GM18951 (cell line): ENCODE measurements around the gene ENG.
A peak's percentile ranks its signal among the peaks of the same experiment; 100 is the strongest.

Source experiments
- POLR2A ChIP-seq: IDR thresholded peaks from 4 replicates; pipeline ENCODE4 v1.6.1; 2011; ENCODE audit warnings: mild to moderate bottlenecking; ENCODE audit not compliant: insufficient read length, insufficient read depth; ENCODE audit errors: extremely low read depth
- in situ Hi-C: fragments of 300-500 bp; cut with MboI; formaldehyde crosslinking; loops from one replicate; pipeline ENCODE4 v1.12.0; 2022; ENCODE audit warnings: low sequenced_read_pairs, mixed read lengths, inconsistent platforms; ENCODE audit not compliant: unreplicated experiment

The ENG gene

DNA sequence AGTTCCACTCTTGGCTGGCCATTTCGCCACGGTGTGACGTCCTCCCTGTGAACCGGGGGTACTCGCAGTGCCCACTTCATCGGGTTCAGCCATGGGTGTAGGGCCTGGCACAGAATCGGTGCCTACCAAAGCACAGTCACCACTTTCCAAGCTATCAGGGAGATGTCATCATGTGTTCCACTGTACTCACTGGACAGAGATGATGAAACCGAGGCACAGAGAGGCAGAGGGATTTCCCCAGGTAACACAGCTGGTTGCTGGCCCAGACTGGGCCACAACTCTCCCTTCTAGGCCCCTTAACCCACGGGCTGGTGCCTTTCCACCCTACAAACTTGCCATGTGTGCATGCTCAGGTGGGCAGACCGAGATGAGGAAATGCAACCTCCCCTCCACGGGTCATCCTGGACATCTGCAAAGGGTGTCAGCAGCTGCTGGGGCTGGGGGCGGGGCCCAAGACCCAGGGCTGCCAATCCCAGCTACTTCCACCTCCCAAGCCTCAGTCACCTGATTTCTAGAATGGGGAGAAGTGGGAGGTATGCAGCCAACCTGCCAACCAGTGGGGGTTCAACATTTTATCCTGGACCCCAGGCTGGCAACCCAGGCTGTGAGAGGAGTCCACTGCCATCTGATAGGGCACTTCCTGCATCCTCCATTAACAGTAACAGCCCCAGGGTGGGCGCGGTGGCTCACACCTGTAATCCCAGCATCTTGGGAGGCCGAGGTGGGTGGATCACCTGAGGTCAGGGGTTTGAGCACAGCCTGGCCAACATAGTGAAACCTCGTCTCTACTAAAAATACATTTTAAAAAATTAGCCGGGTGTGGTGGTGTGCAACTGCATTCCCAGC is 75.1 kb downstream of the ENG start:
- peak; percentile 55 for TF ChIP-seq POLR2A
- in situ Hi-C loops = no loop called here

DNA sequence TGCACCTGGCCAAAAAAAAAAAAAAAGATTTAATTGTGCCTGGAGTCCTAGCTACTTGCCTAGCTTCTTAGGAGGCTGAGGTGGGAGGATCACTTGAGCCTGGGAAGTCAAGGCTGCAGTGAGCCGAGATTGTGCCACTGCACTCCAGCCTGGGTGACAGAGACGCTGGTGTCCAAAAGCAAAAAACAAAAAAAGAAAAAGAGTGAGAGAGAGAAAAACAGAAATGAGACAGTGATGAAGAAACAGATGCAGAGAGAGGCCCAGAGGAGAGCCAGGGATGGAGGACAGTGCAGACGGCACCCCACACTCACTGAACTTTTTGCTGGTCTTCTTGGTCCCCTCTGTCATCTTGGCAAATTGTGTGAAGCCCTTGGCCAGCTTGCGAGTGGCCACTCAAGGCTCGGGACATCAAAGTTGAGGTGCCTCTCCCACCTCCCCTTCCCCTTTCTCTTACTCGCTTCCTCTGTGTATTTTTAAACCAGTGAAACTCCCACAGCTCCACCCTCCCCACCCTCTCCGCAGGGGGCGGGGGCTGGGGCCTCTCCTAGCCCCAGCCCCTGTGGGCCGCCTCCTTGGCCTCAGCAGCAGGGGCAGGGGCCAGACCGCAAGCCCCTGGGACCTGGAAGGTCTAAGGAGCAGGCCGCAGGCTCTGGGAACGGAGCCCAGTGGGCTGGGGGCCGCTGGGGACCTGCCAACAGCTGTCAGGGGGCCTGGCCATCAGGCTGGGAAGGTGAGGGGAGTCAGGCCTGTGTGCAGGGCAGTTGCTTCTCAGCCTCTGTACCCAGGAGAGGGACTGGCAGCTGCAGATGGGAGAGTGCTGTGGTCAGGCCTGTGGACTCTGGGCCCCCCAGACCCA is 76.0 kb downstream of the ENG start, which contains the start of gene SH2D3C:
SH2D3C (minus strand) TSS at position 387 of the 856 bp plus-strand sequence; CDS start at position 348, 39 bp downstream.
- peak; percentile 64 for TF ChIP-seq POLR2A
- in situ Hi-C loops = no loop called here

DNA sequence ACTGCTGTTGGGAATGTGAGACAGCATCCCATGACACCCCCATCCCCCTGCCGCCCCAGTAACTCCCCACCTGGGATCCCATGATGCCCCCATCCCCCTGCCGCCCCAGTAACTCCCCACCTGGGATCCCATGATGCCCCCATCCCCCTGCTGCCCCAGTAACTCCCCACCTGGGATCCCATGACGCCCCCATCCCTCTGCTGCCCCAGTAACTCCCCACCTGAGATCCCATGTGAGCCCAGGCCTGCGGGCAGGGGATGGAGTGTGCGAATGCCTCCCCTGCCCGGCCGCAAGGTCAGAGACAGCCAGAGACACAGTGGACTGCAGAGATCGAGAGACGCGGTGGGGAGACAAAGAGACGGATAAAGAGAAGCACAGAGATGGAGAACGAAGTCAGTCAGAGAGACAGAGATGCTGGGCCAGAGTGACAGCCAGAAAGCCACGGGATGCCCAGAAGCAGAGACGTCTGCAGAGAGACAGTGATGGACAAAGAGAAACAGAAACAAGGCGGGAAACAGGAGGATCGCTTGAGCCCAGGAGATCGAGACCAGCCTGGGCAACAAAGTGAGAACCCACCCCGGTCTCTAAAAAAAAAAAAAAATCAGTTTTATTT is 77.0 kb downstream of the ENG start:
- in situ Hi-C loops = no loop called here
- no peak for TF ChIP-seq POLR2A

DNA sequence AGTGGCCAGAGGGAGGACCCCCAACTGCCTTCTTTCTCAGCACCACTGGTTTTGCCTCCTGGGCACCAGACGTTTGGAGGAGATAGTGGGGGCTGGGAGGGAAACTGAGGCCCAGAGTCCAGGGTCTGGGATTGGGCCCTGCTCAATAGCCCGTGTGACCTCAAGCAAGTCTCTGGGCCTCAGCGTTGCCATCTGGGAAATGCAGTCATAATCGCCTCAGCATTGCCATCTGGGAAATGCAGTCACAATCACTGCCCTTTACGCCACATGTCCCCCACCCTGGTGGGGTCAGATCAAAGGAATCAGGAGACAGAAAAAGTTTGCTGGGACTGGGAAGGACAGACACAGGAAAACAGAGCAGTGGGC is 77.6 kb downstream of the ENG start:
- in situ Hi-C loops = no loop called here
- peak; percentile 3 for TF ChIP-seq POLR2A

DNA sequence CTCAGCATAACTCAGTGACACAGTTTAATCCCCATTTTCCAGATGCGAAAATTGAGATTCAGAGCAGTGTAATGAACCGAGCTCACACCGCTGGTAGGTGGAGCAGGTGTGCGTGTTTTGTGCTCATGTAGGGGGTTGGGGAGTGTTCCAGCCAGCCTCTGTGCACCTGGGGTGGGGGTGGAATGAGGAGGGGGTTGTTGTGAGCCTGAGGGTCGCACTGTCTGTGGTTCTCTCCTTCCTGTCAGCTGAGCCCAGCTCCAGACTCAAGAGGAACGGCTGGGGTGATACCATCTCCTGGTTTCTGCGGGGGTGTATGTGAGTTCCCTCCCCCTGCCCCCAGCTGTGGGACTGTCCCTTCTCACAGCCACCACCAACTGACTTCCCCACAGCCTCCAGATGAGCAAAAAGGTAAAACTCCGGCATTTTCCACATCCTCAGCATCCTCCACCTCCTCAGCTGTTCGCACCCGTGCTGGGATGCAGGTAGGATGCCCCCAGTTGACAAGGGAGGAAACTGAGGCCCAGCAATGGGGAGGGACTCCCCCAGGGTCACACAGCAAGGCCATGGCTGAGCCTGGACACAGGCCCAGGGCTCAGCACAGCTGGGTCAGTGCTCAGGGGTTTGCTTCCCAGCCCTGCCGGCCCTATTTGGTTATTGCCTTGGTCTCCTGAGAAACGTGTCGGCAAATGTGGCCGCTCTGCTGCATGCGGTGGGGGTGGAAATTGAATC is 78.1 kb downstream of the ENG start:
- in situ Hi-C loops = no loop called here
- TF ChIP-seq POLR2A = peak; percentile 42

DNA sequence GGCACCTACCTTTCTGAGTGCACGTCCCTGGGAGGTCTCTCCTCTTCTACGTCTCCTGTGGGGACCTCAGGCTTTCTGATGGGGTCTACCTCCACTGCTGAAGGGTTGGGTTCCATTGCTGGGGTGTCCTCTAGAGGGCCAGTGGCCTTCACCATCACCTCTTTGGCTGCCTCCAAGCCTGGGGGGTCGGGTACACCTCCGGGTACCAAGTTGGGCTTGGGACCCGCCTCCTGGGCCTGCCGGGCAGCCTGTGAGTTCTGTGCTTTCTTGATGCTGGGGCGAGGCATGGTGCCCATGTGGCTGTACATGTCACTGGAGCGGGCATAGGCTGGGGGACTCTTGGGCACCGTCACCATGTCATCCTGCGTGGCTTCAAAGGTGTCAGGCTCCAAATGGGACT is 80.5 kb downstream of the ENG start:
- in situ Hi-C loops = no loop called here
- TF ChIP-seq POLR2A = no peak

DNA sequence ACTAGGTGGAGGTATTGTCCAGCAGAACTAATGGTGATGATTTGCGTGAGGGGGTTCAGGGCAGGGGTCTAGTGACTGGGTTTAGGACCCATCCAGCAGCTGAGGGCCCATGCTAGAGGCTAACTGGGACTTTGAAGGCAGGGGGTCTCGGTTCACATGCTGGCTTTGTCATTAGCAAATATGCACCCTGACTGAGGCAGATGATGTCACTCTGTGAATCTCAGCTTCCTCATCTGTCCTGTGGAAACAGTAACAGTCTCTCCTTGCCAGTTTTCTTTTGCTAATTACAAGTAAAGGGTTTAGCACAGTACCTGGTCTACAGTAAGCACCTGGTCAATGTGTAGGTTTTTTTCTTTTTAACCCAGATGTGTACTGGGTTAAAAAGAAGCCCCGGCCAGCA is 81.2 kb downstream of the ENG start:
- no peak for TF ChIP-seq POLR2A
- in situ Hi-C loops = no loop called here

DNA sequence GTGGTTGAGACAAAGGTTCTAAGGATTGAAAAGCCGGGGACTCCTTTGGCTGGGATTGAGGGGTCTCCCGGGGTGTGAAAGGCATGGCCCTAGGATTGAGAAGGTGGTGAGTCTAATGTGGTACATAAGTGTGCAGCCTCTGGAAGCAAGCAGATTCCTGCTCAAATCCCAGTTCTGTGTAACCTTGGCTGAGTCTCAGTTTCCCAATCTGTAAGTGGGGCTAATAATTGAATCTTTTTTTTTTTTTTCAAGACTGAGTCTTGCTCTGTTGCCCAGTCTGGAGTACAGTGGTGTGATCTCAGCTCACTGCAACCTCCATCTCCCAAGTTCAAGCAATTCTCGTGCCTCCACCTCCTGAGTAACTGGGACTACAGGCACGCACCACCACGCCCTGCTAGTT is 81.9 kb downstream of the ENG start:
- TF ChIP-seq POLR2A = no peak
- in situ Hi-C loops = no loop called here

DNA sequence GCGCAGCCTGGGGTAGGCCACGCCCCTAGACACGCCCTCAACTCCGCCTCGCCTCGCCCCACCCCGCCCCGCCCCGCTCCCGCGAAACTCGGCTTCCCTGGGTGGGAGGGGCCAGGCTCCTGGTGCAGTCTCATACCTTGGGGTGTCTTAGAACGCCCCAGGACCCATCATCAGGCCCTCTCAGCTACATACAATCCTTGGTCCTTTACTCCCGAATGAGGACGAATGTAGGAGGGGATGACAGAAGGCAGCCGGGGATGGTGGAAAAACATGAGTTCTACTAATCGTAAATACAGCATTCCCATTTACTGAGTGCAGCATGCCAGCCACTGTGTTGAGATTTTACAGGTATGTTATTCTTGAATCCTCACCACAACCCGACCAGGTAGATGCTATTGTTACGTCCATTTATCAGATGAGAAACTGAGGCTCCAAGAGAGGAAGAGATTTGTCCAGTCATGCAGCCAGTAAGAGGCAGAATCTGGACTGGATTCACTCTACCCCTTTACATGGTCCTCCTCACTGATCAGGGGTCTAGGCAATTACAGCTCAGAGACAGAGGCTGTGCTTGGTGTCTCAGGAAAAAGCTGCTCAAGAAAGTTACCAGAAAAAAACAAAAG is 82.8 kb downstream of the ENG start:
- in situ Hi-C loops = no loop called here
- no peak for TF ChIP-seq POLR2A

DNA sequence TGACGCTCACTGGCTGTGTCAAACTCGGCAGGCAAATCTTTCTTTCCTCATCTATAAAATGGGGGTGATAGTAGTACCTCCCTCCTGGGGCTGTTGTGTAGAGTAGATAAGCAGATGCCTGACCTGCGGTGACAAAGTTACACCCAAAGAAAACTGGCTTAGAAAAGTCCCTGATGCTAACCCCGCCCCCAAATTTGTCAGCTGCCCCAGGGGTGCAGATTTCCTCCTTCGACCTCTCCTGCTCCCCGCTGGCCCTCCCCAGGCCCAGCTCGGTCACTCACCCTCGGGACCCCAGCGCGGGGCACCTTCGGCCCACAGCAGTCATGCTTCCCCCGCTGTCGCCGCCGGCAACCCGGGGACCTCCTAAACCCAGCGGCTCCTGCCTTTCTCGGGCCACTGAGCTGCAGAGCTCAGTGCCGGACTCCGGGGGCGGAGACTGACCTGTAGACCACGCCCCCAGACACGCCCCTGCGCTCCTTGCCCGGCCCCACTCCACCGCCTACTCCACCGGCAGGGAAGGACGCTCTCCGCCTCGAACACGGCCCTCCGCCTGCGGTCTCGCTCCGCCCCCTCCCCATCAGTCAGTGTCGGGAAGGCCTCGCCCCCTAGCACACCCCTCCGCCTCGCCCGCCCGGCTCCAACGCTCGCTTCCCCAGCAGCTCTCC is 83.4 kb downstream of the ENG start:
- in situ Hi-C loops = no loop called here
- peak; percentile 36 for TF ChIP-seq POLR2A

DNA sequence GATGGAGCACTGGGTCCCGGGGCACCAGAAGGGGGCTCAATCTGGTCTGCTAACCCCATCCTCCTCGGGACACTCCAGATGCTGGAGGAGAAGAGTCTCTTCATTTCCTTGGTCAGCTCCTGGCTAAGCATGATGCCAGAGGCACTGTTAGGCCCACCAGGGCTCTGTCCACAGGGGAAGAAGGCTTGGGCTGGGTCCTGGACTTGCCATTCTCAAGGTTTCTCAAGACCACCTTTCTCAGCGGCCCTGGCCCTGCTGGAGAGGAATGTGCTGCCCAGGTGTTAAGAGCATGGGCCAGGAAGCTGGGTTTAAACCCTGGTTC is 83.9 kb downstream of the ENG start:
- TF ChIP-seq POLR2A = no peak
- in situ Hi-C loops = no loop called here
